Ovary (tissue), 3 donors: ENCODE measurements around the gene RHOU.

ENCODE experiments used
- EP300 ChIP-seq: sonication (generic); formaldehyde crosslinking; IDR thresholded peaks from one replicate; pipeline ENCODE4 v1.6.1; 2017; ENCODE audit warnings: antibody characterized with exemption
- POLR2A ChIP-seq: fragments of 450-650 bp; IDR thresholded peaks from one replicate; pipeline ENCODE4 v1.6.1; 2017; ENCODE audit warnings: antibody characterized with exemption, mild to moderate bottlenecking, moderate library complexity
- TF ChIP-seq, protein P1 (sequence below), 3 donors: fragments of 450-650 bp in 2 of 3; fragments of 200-600 bp in 1 of 3; IDR thresholded peaks; one replicate each; pipeline versions ENCODE4 v1.5.1 to v1.8.0; 2016 to 2022; ENCODE audit warnings: antibody characterized with exemption in 3 of 3, mild to moderate bottlenecking in 1 of 3
- donor health status: DM: no; HTN: no; CAD: no.

DNA sequence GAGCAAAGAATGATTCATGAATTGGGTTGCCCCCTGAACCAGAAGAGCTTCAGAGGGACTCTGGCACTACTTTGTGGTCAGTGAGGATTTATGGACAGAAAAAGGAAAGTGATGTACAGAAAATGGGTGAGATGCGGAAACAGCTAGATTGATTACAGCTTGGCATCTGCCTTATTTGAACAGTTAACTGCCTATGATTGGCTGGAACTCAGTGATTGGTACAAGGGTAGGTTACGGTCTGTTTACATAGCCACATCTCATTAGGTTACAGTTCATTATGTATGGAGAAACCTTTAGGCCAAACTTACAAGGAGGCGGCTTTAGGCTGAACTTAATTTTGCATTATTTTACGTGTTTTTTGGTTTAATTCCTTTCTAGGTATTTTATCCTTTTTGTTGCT lies 29.0 kb upstream of the RHOU start:
- TF ChIP-seq, protein P1, sequence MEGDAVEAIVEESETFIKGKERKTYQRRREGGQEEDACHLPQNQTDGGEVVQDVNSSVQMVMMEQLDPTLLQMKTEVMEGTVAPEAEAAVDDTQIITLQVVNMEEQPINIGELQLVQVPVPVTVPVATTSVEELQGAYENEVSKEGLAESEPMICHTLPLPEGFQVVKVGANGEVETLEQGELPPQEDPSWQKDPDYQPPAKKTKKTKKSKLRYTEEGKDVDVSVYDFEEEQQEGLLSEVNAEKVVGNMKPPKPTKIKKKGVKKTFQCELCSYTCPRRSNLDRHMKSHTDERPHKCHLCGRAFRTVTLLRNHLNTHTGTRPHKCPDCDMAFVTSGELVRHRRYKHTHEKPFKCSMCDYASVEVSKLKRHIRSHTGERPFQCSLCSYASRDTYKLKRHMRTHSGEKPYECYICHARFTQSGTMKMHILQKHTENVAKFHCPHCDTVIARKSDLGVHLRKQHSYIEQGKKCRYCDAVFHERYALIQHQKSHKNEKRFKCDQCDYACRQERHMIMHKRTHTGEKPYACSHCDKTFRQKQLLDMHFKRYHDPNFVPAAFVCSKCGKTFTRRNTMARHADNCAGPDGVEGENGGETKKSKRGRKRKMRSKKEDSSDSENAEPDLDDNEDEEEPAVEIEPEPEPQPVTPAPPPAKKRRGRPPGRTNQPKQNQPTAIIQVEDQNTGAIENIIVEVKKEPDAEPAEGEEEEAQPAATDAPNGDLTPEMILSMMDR (IDR thresholded peaks at IDR 0.05) = no peak
- TF ChIP-seq POLR2A = no peak
- TF ChIP-seq EP300 = no peak
